ENCODE measurements around the gene FREY1.

Gene FREY1

GRCh38 chr11:45948356-45948755 lies 41.3 kb upstream of the FREY1 start:
- H3K4me1 ChIP-seq (ENCODE audit: control insufficient read depth, insufficient read depth, low read length) = no peaks in the 10 kb centered on the region
- CTCF ChIA-PET = interaction anchor here (0.6 to 1.3 kb wide), 2 partner anchors 17 to 83 kb away, joined by 3 to 5 read pairs; no protein-coding TSS in a partner anchor
- no peaks in the 10 kb centered on the region for H3K9me3 ChIP-seq (ENCODE audit: control insufficient read depth, insufficient read depth, low read depth, low read length)
- peaks cover 0 to 71% of the 10 kb centered on the region in 2 experiments; a peak in 1 of 3 replicates for H3K36me3 ChIP-seq (ENCODE audit: control insufficient read depth in 2 of 2, insufficient read depth in 1 of 2, low read length in 2 of 2)
- no peak overlapping the region for H3K4me3 ChIP-seq (ENCODE audit: low read depth, low read length)
- POLR2A ChIA-PET = no interaction called here
- TF ChIP-seq ZNF555 (tag by site-specific recombination; conservative IDR thresholded peaks at IDR 0.05) = no peak
- TF ChIP-seq ZSCAN16 (tag by site-specific recombination; IDR thresholded peaks at IDR 0.05) = no peak
- TF ChIP-seq ZNF391 (tag by site-specific recombination; IDR thresholded peaks at IDR 0.05; ENCODE audit: borderline replicate concordance, low read depth) = no peak
- TF ChIP-seq BCL11B (tag by site-specific recombination; IDR thresholded peaks at IDR 0.05; ENCODE audit: low read depth) = no peak
- no peak for TF ChIP-seq ZFHX2 (tag by site-specific recombination; conservative IDR thresholded peaks at IDR 0.05)
- no peak overlapping the region for H3K27ac ChIP-seq (ENCODE audit: extremely low read depth, low read depth, low read length)

- Histone ChIP-seq H3K27ac (ENCODE audit: extremely low read depth, low read depth, low read length) (no peak overlapping the region), H3K4me1 (ENCODE audit: control insufficient read depth, insufficient read depth, low read length) (no peaks in the 10 kb centered on the region), H3K36me3 (ENCODE audit: control insufficient read depth in 2 of 2, insufficient read depth in 1 of 2, low read length in 2 of 2) (peaks cover 0 to 66% of the 10 kb centered on the region in 2 experiments; a peak in 1 of 3 replicates), H3K4me3 (ENCODE audit: low read depth, low read length) (no peak overlapping the region), H3K9me3 (ENCODE audit: control insufficient read depth, insufficient read depth, low read depth, low read length) (no peaks in the 10 kb centered on the region)
- CTCF ChIA-PET = interaction anchor here (0.6 to 1.5 kb wide), 3 partner anchors 18 to 82 kb away, joined by 3 to 7 read pairs (median 5); no protein-coding TSS in a partner anchor
- POLR2A ChIA-PET = no interaction called here
- TF ChIP-seq ZNF19 (tag by site-specific recombination; IDR thresholded peaks at IDR 0.05; ENCODE audit: low read depth) (no peak), ZBTB20 (tag by site-specific recombination; IDR thresholded peaks at IDR 0.05) (no peak), EGR2 (tag by site-specific recombination; IDR thresholded peaks at IDR 0.05; ENCODE audit: low read depth) (no peak), ZNF37A (tag by site-specific recombination; IDR thresholded peaks at IDR 0.05) (no peak), ZFP37 (tag by site-specific recombination; IDR thresholded peaks at IDR 0.05) (no peak), ZSCAN23 (tag by site-specific recombination; IDR thresholded peaks at IDR 0.05) (no peak), ZNF580 (tag by site-specific recombination; IDR thresholded peaks at IDR 0.05) (no peak), TCF7L2 (IDR thresholded peaks at IDR 0.05; ENCODE audit: borderline replicate concordance, low read depth, low read length) (no peak), ZNF114 (tag by site-specific recombination; IDR thresholded peaks at IDR 0.05) (no peak), ZNF510 (tag by site-specific recombination; IDR thresholded peaks at IDR 0.05; ENCODE audit: insufficient replicate concordance) (no peak), ZNF146 (tag by site-specific recombination; IDR thresholded peaks at IDR 0.05) (no peak), ZBTB8A (tag by site-specific recombination; IDR thresholded peaks at IDR 0.05) (no peak)
These were observed 40.8 kb upstream of the FREY1 start for GRCh38 chr11:45947885-45948284.

- TF ChIP-seq ZNF112 (tag by site-specific recombination; IDR thresholded peaks at IDR 0.05) = no peak
- TF ChIP-seq SCRT2 (tag by site-specific recombination; IDR thresholded peaks at IDR 0.05) = peak; percentile 25; the same call in 1 of the 2 replicates
- TF ChIP-seq, protein P1, sequence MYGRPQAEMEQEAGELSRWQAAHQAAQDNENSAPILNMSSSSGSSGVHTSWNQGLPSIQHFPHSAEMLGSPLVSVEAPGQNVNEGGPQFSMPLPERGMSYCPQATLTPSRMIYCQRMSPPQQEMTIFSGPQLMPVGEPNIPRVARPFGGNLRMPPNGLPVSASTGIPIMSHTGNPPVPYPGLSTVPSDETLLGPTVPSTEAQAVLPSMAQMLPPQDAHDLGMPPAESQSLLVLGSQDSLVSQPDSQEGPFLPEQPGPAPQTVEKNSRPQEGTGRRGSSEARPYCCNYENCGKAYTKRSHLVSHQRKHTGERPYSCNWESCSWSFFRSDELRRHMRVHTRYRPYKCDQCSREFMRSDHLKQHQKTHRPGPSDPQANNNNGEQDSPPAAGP (tag by site-specific recombination; IDR thresholded peaks at IDR 0.05) = no peak
- TF ChIP-seq IKZF3 (tag by site-specific recombination; IDR thresholded peaks at IDR 0.05) = no peak
- no peak for TF ChIP-seq REPIN1 (tag by site-specific recombination; IDR thresholded peaks at IDR 0.05; ENCODE audit: low read depth)
- Histone ChIP-seq H3K4me3 (ENCODE audit: low read depth, low read length) (no peak overlapping the region), H3K4me1 (ENCODE audit: control insufficient read depth, insufficient read depth, low read length) (no peaks in the 10 kb centered on the region), H3K9me3 (ENCODE audit: control insufficient read depth, insufficient read depth, low read depth, low read length) (no peaks in the 10 kb centered on the region), H3K27ac (ENCODE audit: extremely low read depth, low read depth, low read length) (no peak overlapping the region), H3K36me3 (ENCODE audit: control insufficient read depth in 2 of 2, insufficient read depth in 1 of 2, low read length in 2 of 2) (peaks cover 0 to 53% of the 10 kb centered on the region in 2 experiments; a peak in 1 of 3 replicates)
- CTCF ChIA-PET = interaction anchor here (2.8 kb wide), 1 partner anchor 19 kb away, joined by 13 read pairs; no protein-coding TSS in a partner anchor
- POLR2A ChIA-PET = no interaction called here
These were observed 38.4 kb upstream of the FREY1 start for GRCh38 chr11:45945397-45945999.

Data from HEK293 (cell line).